Suprapubic skin (tissue), 4 donors: ENCODE results near the gene BCAN.

Experiments
- CTCF ChIP-seq, 2 donors: fragments of 200-600 bp in 1 of 2; fragments of 450-650 bp in 1 of 2; sonication (generic) in 1 of 2; IDR thresholded peaks; one replicate each; pipeline ENCODE4 v1.5.1; 2016 to 2019; ENCODE audit warnings: antibody characterized with exemption in 2 of 2, mild to moderate bottlenecking in 1 of 2, moderate library complexity in 1 of 2
- EP300 ChIP-seq: sonication (generic); formaldehyde crosslinking; IDR thresholded peaks from one replicate; pipeline ENCODE4 v1.6.1; 2017; ENCODE audit warnings: antibody characterized with exemption
- POLR2A ChIP-seq, 2 donors: fragments of 450-650 bp; IDR thresholded peaks; one replicate each; pipeline ENCODE4 v1.6.1; 2017; ENCODE audit warnings: antibody characterized with exemption in 2 of 2, mild to moderate bottlenecking in 2 of 2, moderate library complexity in 2 of 2
- POLR2AphosphoS5 ChIP-seq, 3 donors: sonication (generic); formaldehyde crosslinking; IDR thresholded peaks; one replicate each; pipeline ENCODE4 v1.6.1; 2017; ENCODE audit warnings: antibody characterized with exemption in 3 of 3

- TF ChIP-seq EP300 (no peak), POLR2AphosphoS5 (IDR thresholded peaks at IDR 0.05) (peak in 1 of 3 donors; percentile 49), CTCF (IDR thresholded peaks at IDR 0.05) (peak; percentile 95 to 100), POLR2A (IDR thresholded peaks at IDR 0.05) (no peak)
Observed at GRCh38 chr1:156659988-156660751, 18.3 kb downstream of the BCAN start.
